NB4 (cell line): ENCODE data around the gene FKBP2.

ENCODE experiments used
- CTCF ChIP-seq: IDR thresholded peaks from one replicate; pipeline ENCODE4 v1.5.1; 2012; ENCODE audit warnings: low read depth, low read length
- MAX ChIP-seq: IDR thresholded peaks from 2 replicates; pipeline ENCODE4 v1.6.1; 2011; ENCODE audit warnings: low read depth, low read length
- MYC ChIP-seq: IDR thresholded peaks from 2 replicates; pipeline ENCODE4 v1.6.1; 2011; ENCODE audit warnings: low read depth, low read length
- POLR2A ChIP-seq: IDR thresholded peaks from 2 replicates; pipeline ENCODE4 v1.6.1; 2011; ENCODE audit warnings: mild to moderate bottlenecking; ENCODE audit not compliant: insufficient read length; ENCODE audit errors: extremely low read depth

GRCh38 chr11:64260147-64260708 lies 19.3 kb downstream of the FKBP2 start:
- TF ChIP-seq CTCF (no peak), POLR2A (no peak), MAX (no peak), MYC (no peak)
